MM.1S (cell line): ENCODE results near the gene TNFRSF13B.

Source experiments
- DNase-seq: peaks from one replicate; pipeline ENCODE4 v3.0.0-alpha.2; 2015
- H2AFZ ChIP-seq: fragments of 300-600 bp; sonication (generic); 2 replicates; pipeline ENCODE4 v1.6.0; 2016; ENCODE audit warnings: antibody characterized with exemption, low read length
- H3F3A ChIP-seq: fragments of 300-600 bp; sonication (generic); 2 replicates; pipeline ENCODE4 v1.6.1; 2016; ENCODE audit warnings: mild to moderate bottlenecking, antibody characterized with exemption, low read length, moderate library complexity, mixed read lengths; ENCODE audit not compliant: insufficient read depth
- H3K27ac ChIP-seq: fragments of 300-600 bp; sonication (generic); 2 replicates; pipeline ENCODE4 v1.5.1; 2016; ENCODE audit warnings: mild to moderate bottlenecking, low read length
- H3K27me3 ChIP-seq: fragments of 300-600 bp; sonication (generic); replicated peaks from 2 replicates; pipeline ENCODE4 v1.6.0; 2016; ENCODE audit warnings: low read length; ENCODE audit not compliant: insufficient read depth
- H3K36me3 ChIP-seq: fragments of 300-600 bp; sonication (generic); replicated peaks from 2 replicates; pipeline ENCODE4 v1.6.1; 2016; ENCODE audit warnings: mild to moderate bottlenecking, low read length, mixed read lengths; ENCODE audit not compliant: insufficient read depth
- H3K4me1 ChIP-seq: fragments of 300-600 bp; sonication (generic); 2 replicates; pipeline ENCODE4 v1.6.1; 2016; ENCODE audit warnings: low read length, mixed read lengths
- H3K4me2 ChIP-seq: fragments of 300-600 bp; sonication (generic); 2 replicates; pipeline ENCODE4 v1.6.0; 2016; ENCODE audit warnings: low read depth, low read length
- H3K4me3 ChIP-seq: fragments of 300-600 bp; sonication (generic); 2 replicates; pipeline ENCODE4 v1.5.1; 2016; ENCODE audit warnings: low read length, mixed read lengths
- H3K79me2 ChIP-seq: fragments of 300-600 bp; sonication (generic); 2 replicates; pipeline ENCODE4 v1.6.1; 2016; ENCODE audit warnings: mixed run types, low read length, mixed read lengths
- H3K9ac ChIP-seq: fragments of 300-600 bp; sonication (generic); 2 replicates; pipeline ENCODE4 v1.6.1; 2016; ENCODE audit warnings: low read length, mixed read lengths
- H3K9me2 ChIP-seq: fragments of 300-600 bp; sonication (generic); replicated peaks from 2 replicates; pipeline ENCODE4 v1.6.1; 2016; ENCODE audit warnings: mild to moderate bottlenecking, low read length, mixed read lengths; ENCODE audit not compliant: insufficient read depth
- H3K9me3 ChIP-seq: fragments of 300-600 bp; sonication (generic); replicated peaks from 2 replicates; pipeline ENCODE4 v1.6.1; 2016; ENCODE audit warnings: mild to moderate bottlenecking, low read length, mixed read lengths; ENCODE audit not compliant: insufficient read depth
- H4K20me1 ChIP-seq: fragments of 300-600 bp; sonication (generic); 2 replicates; pipeline ENCODE4 v1.6.1; 2016; ENCODE audit warnings: mild to moderate bottlenecking, low read length, moderate library complexity, mixed read lengths; ENCODE audit not compliant: insufficient read depth
- CTCF ChIP-seq: fragments of 300-600 bp; sonication (generic); IDR thresholded peaks from 2 replicates; pipeline ENCODE4 v1.5.1; 2016; ENCODE audit warnings: antibody characterized with exemption, low read length, mixed read lengths
- EZH2 ChIP-seq: fragments of 300-600 bp; sonication (generic); optimal IDR thresholded peaks from 2 replicates; pipeline ENCODE3; 2017; ENCODE audit warnings: low read depth, mild to moderate bottlenecking, antibody characterized with exemption, low read length, mixed read lengths
- EZH2phosphoT487 ChIP-seq: fragments of 300-600 bp; sonication (generic); IDR thresholded peaks from 2 replicates; pipeline ENCODE4 v1.6.1; 2018; ENCODE audit warnings: antibody characterized with exemption, low read length

The TNFRSF13B gene

GRCh38 chr17:16991349-16992009 is 19.6 kb upstream of the TNFRSF13B start:
- Histone ChIP-seq H4K20me1 (no peaks in the 10 kb centered on the region), H3K4me2 (peak overlapping the region; percentile 67; the same call in 1 of the 2 replicates), H3K36me3 (no peaks in the 10 kb centered on the region), H3K27ac (peak overlapping the region; percentile 100; the same call in 1 of the 2 replicates), H3K27me3 (no peaks in the 10 kb centered on the region), H3K79me2 (peaks cover 7% of the 10 kb centered on the region; the same call in 1 of the 2 replicates), H3K4me1 (peaks cover 40% of the 10 kb centered on the region), H3K4me3 (no peak overlapping the region), H3K9me3 (no peaks in the 10 kb centered on the region), H3K9ac (peak overlapping the region; percentile 95; the same call in 1 of the 2 replicates), H3F3A (peaks cover 43% of the 10 kb centered on the region), H3K9me2 (no peaks in the 10 kb centered on the region), H2AFZ (peak overlapping the region; percentile 69)
- TF ChIP-seq CTCF, result peak; percentile 84
- no peak for TF ChIP-seq EZH2phosphoT487
- TF ChIP-seq EZH2, result no peak
- DNase-seq, result peak; percentile 88

- peak overlapping the region; percentile 95 for H3K9ac ChIP-seq
- H3K4me3 ChIP-seq, result peak overlapping the region; percentile 48
- peak; percentile 40 for DNase-seq
- H2AFZ ChIP-seq, result no peak overlapping the region
- no peak for TF ChIP-seq CTCF
- no peak for TF ChIP-seq EZH2phosphoT487
- TF ChIP-seq EZH2, result no peak
- H3K4me2 ChIP-seq, result peak overlapping the region; percentile 84
- H3K9me2 ChIP-seq, result no peaks in the 10 kb centered on the region
- peaks cover 53% of the 10 kb centered on the region for H3K4me1 ChIP-seq
- H3K79me2 ChIP-seq, result peaks cover 7% of the 10 kb centered on the region; the same call in 1 of the 2 replicates
- no peaks in the 10 kb centered on the region for H4K20me1 ChIP-seq
- H3F3A ChIP-seq, result peaks cover 46% of the 10 kb centered on the region
- H3K36me3 ChIP-seq, result no peaks in the 10 kb centered on the region
- H3K27ac ChIP-seq, result peak overlapping the region; percentile 100
- H3K27me3 ChIP-seq, result no peaks in the 10 kb centered on the region
- no peaks in the 10 kb centered on the region for H3K9me3 ChIP-seq
Measured at GRCh38 chr17:16989953-16990860, 18.3 kb upstream of the TNFRSF13B start.

GRCh38 chr17:16989230-16989952 is 17.5 kb upstream of the TNFRSF13B start:
- H3F3A ChIP-seq, result peaks cover 46% of the 10 kb centered on the region
- peak overlapping the region; percentile 52 for H3K4me3 ChIP-seq
- H4K20me1 ChIP-seq, result no peaks in the 10 kb centered on the region
- no peaks in the 10 kb centered on the region for H3K27me3 ChIP-seq
- peaks cover 53% of the 10 kb centered on the region for H3K4me1 ChIP-seq
- H3K4me2 ChIP-seq, result peak overlapping the region; percentile 84
- H3K9me2 ChIP-seq, result no peaks in the 10 kb centered on the region
- no peaks in the 10 kb centered on the region for H3K36me3 ChIP-seq
- peak overlapping the region; percentile 95 for H3K9ac ChIP-seq
- DNase-seq, result peak; percentile 94
- H2AFZ ChIP-seq, result no peak overlapping the region
- H3K27ac ChIP-seq, result peak overlapping the region; percentile 100
- no peaks in the 10 kb centered on the region for H3K9me3 ChIP-seq
- H3K79me2 ChIP-seq, result peaks cover 7% of the 10 kb centered on the region; the same call in 1 of the 2 replicates
- TF ChIP-seq EZH2 (no peak), EZH2phosphoT487 (no peak), CTCF (no peak)
